ENCODE measurements around the gene MAFB.
A peak's percentile ranks its signal among the peaks of the same experiment; 100 is the strongest.

MAFB gene

GRCh38 chr20:40692240-40693011 lies 3.4 kb upstream of the MAFB start:
- Histone ChIP-seq H3K27me3 (ENCODE audit: insufficient read depth, insufficient read length) (peaks cover 77% of the 10 kb centered on the region), H3K9ac (ENCODE audit: insufficient read length, low read depth) (no peak overlapping the region)
- DNase-seq (ENCODE audit: low read depth, low spot score) = no peak

GRCh38 chr20:40691566-40692239 lies 2.7 kb upstream of the MAFB start:
- DNase-seq (ENCODE audit: low read depth, low spot score) = no peak
- H3K4me1 ChIP-seq (ENCODE audit: insufficient read depth, insufficient read length) = peaks cover 5% of the 10 kb centered on the region
- peaks cover 85% of the 10 kb centered on the region for H3K27me3 ChIP-seq (ENCODE audit: insufficient read depth, insufficient read length)
- no peak overlapping the region for H3K4me3 ChIP-seq (ENCODE audit: insufficient read length, low read depth)
- no peaks in the 10 kb centered on the region for H3K36me3 ChIP-seq (ENCODE audit: insufficient read depth, insufficient read length, low read length)
- TF ChIP-seq YY1 (IDR thresholded peaks at IDR 0.05; ENCODE audit: insufficient read depth, insufficient read length) (no peak), ZNF274 (IDR thresholded peaks at IDR 0.05; ENCODE audit: low read depth, low read length) (no peak), SUZ12 (IDR thresholded peaks at IDR 0.05; ENCODE audit: extremely low read depth, insufficient read depth, insufficient read length) (no peak)
- no peak overlapping the region for H3K9ac ChIP-seq (ENCODE audit: insufficient read length, low read depth)
- no peaks in the 10 kb centered on the region for H3K9me3 ChIP-seq (ENCODE audit: insufficient read depth, low read length)

More at GRCh38 chr20:40692240-40693011, 3.4 kb upstream of the MAFB start:
- Histone ChIP-seq H3K9me3 (ENCODE audit: insufficient read depth, low read length) (no peaks in the 10 kb centered on the region), H3K36me3 (ENCODE audit: insufficient read depth, insufficient read length, low read length) (no peaks in the 10 kb centered on the region), H3K4me1 (ENCODE audit: insufficient read depth, insufficient read length) (peaks cover 5% of the 10 kb centered on the region), H3K4me3 (ENCODE audit: insufficient read length, low read depth) (peak overlapping the region; percentile 8)
- TF ChIP-seq SUZ12 (IDR thresholded peaks at IDR 0.05; ENCODE audit: extremely low read depth, insufficient read depth, insufficient read length) = peak; percentile 59
- no peak for TF ChIP-seq YY1 (IDR thresholded peaks at IDR 0.05; ENCODE audit: insufficient read depth, insufficient read length)
- no peak for TF ChIP-seq ZNF274 (IDR thresholded peaks at IDR 0.05; ENCODE audit: low read depth, low read length)

GRCh38 chr20:40690836-40691565 lies 2.0 kb upstream of the MAFB start:
- Histone ChIP-seq H3K36me3 (ENCODE audit: insufficient read depth, insufficient read length, low read length) (no peaks in the 10 kb centered on the region), H3K4me1 (ENCODE audit: insufficient read depth, insufficient read length) (peaks cover 5% of the 10 kb centered on the region), H3K9me3 (ENCODE audit: insufficient read depth, low read length) (no peaks in the 10 kb centered on the region), H3K4me3 (ENCODE audit: insufficient read length, low read depth) (peak overlapping the region; percentile 62), H3K27me3 (ENCODE audit: insufficient read depth, insufficient read length) (peaks cover 92% of the 10 kb centered on the region), H3K9ac (ENCODE audit: insufficient read length, low read depth) (peak overlapping the region; percentile 81)
- TF ChIP-seq ZNF274 (IDR thresholded peaks at IDR 0.05; ENCODE audit: low read depth, low read length) (no peak), SUZ12 (IDR thresholded peaks at IDR 0.05; ENCODE audit: extremely low read depth, insufficient read depth, insufficient read length) (peak; percentile 96)
- DNase-seq (ENCODE audit: low read depth, low spot score) = no peak

- H3K27me3 ChIP-seq (ENCODE audit: insufficient read depth, insufficient read length) = peaks cover 92% of the 10 kb centered on the region
- DNase-seq (ENCODE audit: low read depth, low spot score) = peak; percentile 83
- no peak for TF ChIP-seq YY1 (IDR thresholded peaks at IDR 0.05; ENCODE audit: insufficient read depth, insufficient read length)
- TF ChIP-seq SUZ12 (IDR thresholded peaks at IDR 0.05; ENCODE audit: extremely low read depth, insufficient read depth, insufficient read length) = no peak
- TF ChIP-seq ZNF274 (IDR thresholded peaks at IDR 0.05; ENCODE audit: low read depth, low read length) = no peak
- no peaks in the 10 kb centered on the region for H3K9me3 ChIP-seq (ENCODE audit: insufficient read depth, low read length)
- peaks cover 5% of the 10 kb centered on the region for H3K4me1 ChIP-seq (ENCODE audit: insufficient read depth, insufficient read length)
- peak overlapping the region; percentile 62 for H3K4me3 ChIP-seq (ENCODE audit: insufficient read length, low read depth)
- no peaks in the 10 kb centered on the region for H3K36me3 ChIP-seq (ENCODE audit: insufficient read depth, insufficient read length, low read length)
- peak overlapping the region; percentile 81 for H3K9ac ChIP-seq (ENCODE audit: insufficient read length, low read depth)
Observed at GRCh38 chr20:40689943-40690835, 1.2 kb upstream of the MAFB start.

GRCh38 chr20:40688129-40689099 lies 622 bp downstream of the MAFB start:
- Histone ChIP-seq H3K9ac (ENCODE audit: insufficient read length, low read depth) (peak overlapping the region; percentile 84), H3K9me3 (ENCODE audit: insufficient read depth, low read length) (no peaks in the 10 kb centered on the region), H3K36me3 (ENCODE audit: insufficient read depth, insufficient read length, low read length) (no peaks in the 10 kb centered on the region), H3K4me1 (ENCODE audit: insufficient read depth, insufficient read length) (peaks cover 5% of the 10 kb centered on the region), H3K4me3 (ENCODE audit: insufficient read length, low read depth) (peak overlapping the region; percentile 62), H3K27me3 (ENCODE audit: insufficient read depth, insufficient read length) (peaks cover 92% of the 10 kb centered on the region)
- TF ChIP-seq YY1 (IDR thresholded peaks at IDR 0.05; ENCODE audit: insufficient read depth, insufficient read length) (no peak), ZNF274 (IDR thresholded peaks at IDR 0.05; ENCODE audit: low read depth, low read length) (no peak), SUZ12 (IDR thresholded peaks at IDR 0.05; ENCODE audit: extremely low read depth, insufficient read depth, insufficient read length) (no peak)
- DNase-seq (ENCODE audit: low read depth, low spot score) = no peak

Data from NT2/D1 (cell line).